GM18873 (cell line): ENCODE results near the gene MGLL.

Experiments
- ATAC-seq: cut with Tn5 transposase; IDR thresholded peaks from one replicate; pipeline ENCODE4 v1.9.1; 2021; ENCODE audit warnings: mild to moderate bottlenecking, moderate library complexity, moderate number of reproducible peaks; ENCODE audit not compliant: unreplicated experiment, low FRiP score

The MGLL gene

GRCh38 chr3:127777332-127777731, 45.0 kb downstream of the MGLL start:
- ATAC-seq: no peak

GRCh38 chr3:127776347-127776746, 46.0 kb downstream of the MGLL start:
- no peak for ATAC-seq

- no peak for ATAC-seq
These were observed 46.8 kb downstream of the MGLL start for GRCh38 chr3:127775398-127776109.

- no peak for ATAC-seq
These were observed 47.7 kb downstream of the MGLL start for GRCh38 chr3:127774647-127775046.

- ATAC-seq: no peak
These were observed 48.4 kb downstream of the MGLL start for GRCh38 chr3:127773752-127774395.

GRCh38 chr3:127772827-127773751, 49.2 kb downstream of the MGLL start:
- no peak for ATAC-seq

GRCh38 chr3:127772273-127772672, 50.0 kb downstream of the MGLL start:
- no peak for ATAC-seq

- no peak for ATAC-seq
These were observed 50.6 kb downstream of the MGLL start for GRCh38 chr3:127771746-127772145.

- ATAC-seq: no peak
These were observed 51.5 kb downstream of the MGLL start for GRCh38 chr3:127770671-127771355.

- no peak for ATAC-seq
These were observed 52.8 kb downstream of the MGLL start for GRCh38 chr3:127769284-127770081.

GRCh38 chr3:127768346-127769008, 53.8 kb downstream of the MGLL start:
- ATAC-seq: no peak

GRCh38 chr3:127767126-127767525, 55.2 kb downstream of the MGLL start:
- ATAC-seq: no peak

GRCh38 chr3:127765735-127766134, 56.6 kb downstream of the MGLL start:
- ATAC-seq: no peak

- ATAC-seq: no peak
These were observed 57.4 kb downstream of the MGLL start for GRCh38 chr3:127764841-127765362.

- no peak for ATAC-seq
These were observed 58.0 kb downstream of the MGLL start for GRCh38 chr3:127764301-127764700.

- no peak for ATAC-seq
These were observed 58.5 kb downstream of the MGLL start for GRCh38 chr3:127763816-127764215.

GRCh38 chr3:127763337-127763736, 59.0 kb downstream of the MGLL start:
- no peak for ATAC-seq

GRCh38 chr3:127762787-127763105, 59.6 kb downstream of the MGLL start:
- ATAC-seq: no peak
